NCI-H226 (cell line): Measurements from ENCODE around the gene ADAMTS2.

Experiments
- DNase-seq: peaks from one replicate; pipeline ENCODE4 v3.0.0-alpha.2; 2015

Gene ADAMTS2

GRCh38 chr5:179343719-179344430 lies 1.4 kb downstream of the ADAMTS2 start:
- peak; percentile 33 for DNase-seq

GRCh38 chr5:179343021-179343718 lies 2.1 kb downstream of the ADAMTS2 start:
- no peak for DNase-seq

GRCh38 chr5:179342577-179342976 lies 2.7 kb downstream of the ADAMTS2 start:
- DNase-seq: no peak

- no peak for DNase-seq
Observed at GRCh38 chr5:179340465-179340864, 4.8 kb downstream of the ADAMTS2 start.

GRCh38 chr5:179339996-179340395 lies 5.3 kb downstream of the ADAMTS2 start:
- DNase-seq: no peak

GRCh38 chr5:179339081-179339480 lies 6.2 kb downstream of the ADAMTS2 start:
- no peak for DNase-seq

- DNase-seq: no peak
Observed at GRCh38 chr5:179337796-179338676, 7.2 kb downstream of the ADAMTS2 start.

- DNase-seq: no peak
Observed at GRCh38 chr5:179336871-179337795, 8.1 kb downstream of the ADAMTS2 start.

GRCh38 chr5:179336126-179336870 lies 9.0 kb downstream of the ADAMTS2 start:
- DNase-seq: no peak

- no peak for DNase-seq
Observed at GRCh38 chr5:179333796-179334761, 11.2 kb downstream of the ADAMTS2 start.

GRCh38 chr5:179332741-179333290 lies 12.4 kb downstream of the ADAMTS2 start:
- no peak for DNase-seq

- no peak for DNase-seq
Observed at GRCh38 chr5:179331591-179332375, 13.5 kb downstream of the ADAMTS2 start.

- no peak for DNase-seq
Observed at GRCh38 chr5:179330186-179330900, 14.9 kb downstream of the ADAMTS2 start.

GRCh38 chr5:179328291-179328690 lies 17.0 kb downstream of the ADAMTS2 start:
- no peak for DNase-seq

- DNase-seq: no peak
Observed at GRCh38 chr5:179327021-179327735, 18.1 kb downstream of the ADAMTS2 start.

GRCh38 chr5:179326122-179326927 lies 18.9 kb downstream of the ADAMTS2 start:
- peak; percentile 21 for DNase-seq
